ENCODE data around the gene HSD17B8. TPM values are rescaled to one million over a fixed set of nuclear protein-coding genes. Genes with fewer than 3 reads are reported as not detected.

HSD17B8 gene
- total and polyA plus RNA-seq, 10 donors, result 8.7 to 24.1 (median 16.1) TPM

DNA sequence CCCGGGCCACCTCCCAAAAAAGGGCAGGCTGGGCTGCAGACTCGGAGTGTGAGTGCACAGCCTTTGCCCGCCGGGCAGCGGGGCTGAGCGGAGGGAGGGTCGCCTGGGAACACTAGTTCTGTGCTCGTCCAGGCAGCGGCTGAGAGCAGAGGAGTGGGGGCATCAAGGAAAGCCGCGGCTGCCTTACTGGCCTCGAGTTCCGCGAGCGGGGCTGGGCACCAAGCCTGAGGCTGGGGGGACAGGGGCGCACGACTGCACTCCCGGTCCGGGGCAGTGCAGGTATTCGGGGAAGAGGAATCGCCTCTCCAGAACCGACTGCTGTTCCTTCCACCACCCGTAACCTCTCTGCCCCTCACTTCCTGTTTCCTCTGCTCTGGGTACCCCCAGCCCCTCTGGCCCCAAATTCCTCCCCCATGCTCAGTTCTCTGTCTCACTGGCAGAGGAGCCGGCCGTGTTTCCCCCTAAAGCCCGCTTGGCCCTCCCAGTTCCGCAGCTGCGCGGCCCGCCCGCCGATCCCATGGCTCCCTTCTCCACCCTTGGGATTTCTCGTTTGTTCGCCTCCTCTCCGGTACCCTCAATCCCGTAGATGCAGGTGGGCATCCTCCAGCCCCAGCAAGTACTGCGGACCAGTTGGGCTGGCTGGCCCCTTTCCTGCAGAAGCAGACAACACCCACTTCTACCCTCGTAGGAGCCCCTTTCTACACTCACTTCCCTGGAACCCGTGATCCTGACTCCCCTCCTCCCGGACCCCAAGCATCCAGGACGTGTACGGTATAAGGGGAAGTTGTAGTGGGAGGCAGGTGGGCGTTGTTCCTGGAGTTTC is 8.9 kb downstream of the HSD17B8 start:
- Histone ChIP-seq H3K4me1 (peaks cover 12 to 46% (median 28%) of the 10 kb centered on the region in 6 donors), H3K27me3 (replicated peaks in 1 of 7) (peaks cover 0 to 31% (median 8%) of the 10 kb centered on the region in 7 donors), H3K4me3 (peak overlapping the region; percentile 20 to 64 (median 34)), H3K9me3 (no peaks in the 10 kb centered on the region), H3K36me3 (peaks cover 0 to 34% (median 21%) of the 10 kb centered on the region in 6 donors), H3K27ac (peak overlapping the region in 1 of 8 donors; percentile 5)
- intact Hi-C loops (cut with DNase I; ENCODE audit: low total_unique reads), result no loop called here
- WGBS, 5 donors, result 0 to 2% (median 1%) methylated on average over 41 to 43 of the region's 43 CpGs
- DNase-seq, result peak; percentile 79
- no peak for TF ChIP-seq POLR2A (IDR thresholded peaks at IDR 0.05)
- TF ChIP-seq, protein P1, sequence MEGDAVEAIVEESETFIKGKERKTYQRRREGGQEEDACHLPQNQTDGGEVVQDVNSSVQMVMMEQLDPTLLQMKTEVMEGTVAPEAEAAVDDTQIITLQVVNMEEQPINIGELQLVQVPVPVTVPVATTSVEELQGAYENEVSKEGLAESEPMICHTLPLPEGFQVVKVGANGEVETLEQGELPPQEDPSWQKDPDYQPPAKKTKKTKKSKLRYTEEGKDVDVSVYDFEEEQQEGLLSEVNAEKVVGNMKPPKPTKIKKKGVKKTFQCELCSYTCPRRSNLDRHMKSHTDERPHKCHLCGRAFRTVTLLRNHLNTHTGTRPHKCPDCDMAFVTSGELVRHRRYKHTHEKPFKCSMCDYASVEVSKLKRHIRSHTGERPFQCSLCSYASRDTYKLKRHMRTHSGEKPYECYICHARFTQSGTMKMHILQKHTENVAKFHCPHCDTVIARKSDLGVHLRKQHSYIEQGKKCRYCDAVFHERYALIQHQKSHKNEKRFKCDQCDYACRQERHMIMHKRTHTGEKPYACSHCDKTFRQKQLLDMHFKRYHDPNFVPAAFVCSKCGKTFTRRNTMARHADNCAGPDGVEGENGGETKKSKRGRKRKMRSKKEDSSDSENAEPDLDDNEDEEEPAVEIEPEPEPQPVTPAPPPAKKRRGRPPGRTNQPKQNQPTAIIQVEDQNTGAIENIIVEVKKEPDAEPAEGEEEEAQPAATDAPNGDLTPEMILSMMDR (IDR thresholded peaks at IDR 0.05 in 8 of 11, conservative IDR thresholded peaks at IDR 0.05 in 3 of 11), result no peak
- TF ChIP-seq POLR2AphosphoS5 (IDR thresholded peaks at IDR 0.05), result peak; percentile 8 to 79 (median 71)

DNA sequence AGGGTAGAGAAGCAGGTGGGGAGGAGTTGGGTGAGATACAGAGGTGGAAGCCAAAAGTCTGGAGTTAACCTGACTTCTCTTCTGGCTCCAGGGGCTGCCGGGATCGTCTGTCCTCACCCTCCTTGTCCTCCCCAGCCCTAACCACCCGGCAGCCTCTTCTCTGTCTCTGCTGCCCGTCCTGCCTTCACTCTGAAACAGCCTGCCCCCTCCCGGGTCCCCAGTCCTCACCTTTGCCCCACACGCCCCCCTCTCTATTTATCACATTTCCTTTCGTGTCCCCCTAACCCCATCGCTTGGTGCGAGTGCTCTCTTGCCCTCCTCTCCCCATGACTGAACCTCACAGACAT is 9.5 kb downstream of the HSD17B8 start:
- intact Hi-C loops (cut with DNase I; ENCODE audit: low total_unique reads), result no loop called here
- H3K27ac ChIP-seq, result no peak overlapping the region

DNA sequence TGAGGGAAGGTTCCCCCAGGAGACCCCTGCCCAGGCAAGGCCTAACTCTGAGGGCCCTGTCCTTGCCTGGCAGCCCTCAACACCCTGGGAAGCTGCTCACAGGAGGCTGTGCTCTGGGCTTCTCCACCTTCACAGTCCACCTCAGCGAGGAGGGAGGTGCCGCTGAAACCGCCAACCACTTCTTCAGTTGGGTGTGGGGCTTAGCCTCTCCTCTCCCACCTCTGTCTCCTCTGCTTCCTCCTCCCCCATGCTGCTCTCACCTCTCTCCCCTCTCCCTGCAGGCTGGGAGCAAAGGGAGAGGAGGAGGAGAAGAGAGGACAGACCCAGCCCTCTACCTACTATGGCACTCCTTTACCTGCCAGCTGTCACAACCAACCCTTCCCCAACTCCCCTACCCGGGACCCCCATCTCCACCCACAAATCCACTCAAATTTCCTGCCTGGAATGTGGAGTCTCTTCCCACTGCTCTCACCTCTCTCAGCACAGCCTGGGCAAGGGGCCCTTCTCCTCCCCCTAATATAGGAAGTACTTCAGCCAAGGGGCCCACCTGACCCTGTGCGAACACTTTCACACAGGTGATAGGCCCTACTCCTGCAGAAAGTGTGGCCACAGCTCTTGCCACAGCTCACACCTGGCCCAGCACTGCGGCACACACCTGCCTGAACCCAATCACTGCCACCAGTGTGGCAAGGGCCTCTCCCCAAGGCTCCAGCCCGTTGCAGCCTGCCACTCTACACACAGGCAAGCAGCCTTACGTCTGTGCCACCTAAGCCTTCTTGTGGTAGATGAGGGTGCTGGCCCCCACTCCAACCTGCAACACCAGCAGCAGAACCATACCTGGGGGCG is 11.0 kb downstream of the HSD17B8 start:
- Histone ChIP-seq H3K4me1 (peaks cover 7 to 29% (median 16%) of the 10 kb centered on the region in 6 donors), H3K9me3 (no peaks in the 10 kb centered on the region), H3K4me3 (no peak overlapping the region), H3K36me3 (peaks cover 0 to 21% (median 13%) of the 10 kb centered on the region in 6 donors), H3K27ac (no peak overlapping the region), H3K27me3 (replicated peaks in 1 of 7) (peaks cover 0 to 48% (median 8%) of the 10 kb centered on the region in 7 donors)
- DNase-seq, result no peak
- 77 to 84% (median 81%) methylated on average over 7 to 9 of the region's 9 CpGs for WGBS, 5 donors
- intact Hi-C loops (cut with DNase I; ENCODE audit: low total_unique reads), result no loop called here
- peak in 1 of 3 donors; percentile 31 for TF ChIP-seq POLR2AphosphoS5 (IDR thresholded peaks at IDR 0.05)
- TF ChIP-seq, protein P1 (IDR thresholded peaks at IDR 0.05 in 8 of 11, conservative IDR thresholded peaks at IDR 0.05 in 3 of 11), result no peak

More for the DNA sequence above, 9.5 kb downstream of the HSD17B8 start:
- Histone ChIP-seq H3K36me3 (peaks cover 0 to 34% (median 21%) of the 10 kb centered on the region in 6 donors), H3K4me1 (peaks cover 9 to 41% (median 24%) of the 10 kb centered on the region in 6 donors), H3K27me3 (replicated peaks in 1 of 7) (peaks cover 0 to 32% (median 8%) of the 10 kb centered on the region in 7 donors), H3K9me3 (no peaks in the 10 kb centered on the region), H3K4me3 (peak overlapping the region in 2 of 8 donors; percentile 43 to 64)
- 12 to 24% (median 21%) methylated on average over 9 of the region's 9 CpGs for WGBS, 5 donors
- TF ChIP-seq POLR2AphosphoS5 (IDR thresholded peaks at IDR 0.05) (no peak), POLR2A (IDR thresholded peaks at IDR 0.05) (no peak)
- TF ChIP-seq, protein P1 (IDR thresholded peaks at IDR 0.05 in 8 of 11, conservative IDR thresholded peaks at IDR 0.05 in 3 of 11), result no peak
- no peak for DNase-seq

Measured in spleen (tissue), 11 donors.